ENCODE results near the gene ATP13A2. TPM values are rescaled to one million over a fixed set of nuclear protein-coding genes. Genes with fewer than 3 reads are reported as not detected.

ATP13A2 gene
- polyA plus RNA-seq, 1 donor (not counting 4 experiments of a cell fraction or from before 2014, with no cell fraction given) = 19.7 TPM

DNA sequence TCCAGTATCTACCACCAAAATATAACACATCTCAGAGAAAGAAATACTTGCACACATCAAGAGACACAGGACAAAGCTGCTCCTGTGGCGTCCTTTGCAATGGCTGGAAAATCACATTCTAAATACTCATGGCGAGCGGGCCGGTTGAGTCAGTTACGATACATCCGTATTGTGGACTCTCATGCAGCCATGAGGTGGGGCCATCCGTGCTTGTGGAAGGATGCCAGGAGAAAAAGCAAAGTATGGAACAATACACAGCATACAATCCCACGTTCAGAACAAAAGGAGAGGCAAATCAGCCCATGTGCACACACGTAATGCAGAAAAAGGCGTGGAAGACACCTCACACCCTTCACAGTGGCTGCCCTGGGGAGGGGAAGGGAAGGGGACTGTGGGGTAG is 13.1 kb downstream of the ATP13A2 start:
- peaks cover 10% of the 10 kb centered on the region for H3K4me1 ChIP-seq (ENCODE audit: control insufficient read depth, extremely low read depth, insufficient read depth, low read length)
- no peak overlapping the region for H3K27ac ChIP-seq (ENCODE audit: control insufficient read depth, insufficient read depth, low read length)
- DNase-seq (ENCODE audit: low read depth, low spot score) (no peak), FAIRE-seq (no peak)
- no peaks in the 10 kb centered on the region for H3K9me3 ChIP-seq (ENCODE audit: control insufficient read depth, low read depth, low read length)
- no peak overlapping the region for H3K4me3 ChIP-seq (ENCODE audit: control insufficient read depth in 2 of 3, extremely low read depth in 1 of 3, insufficient read depth in 2 of 3, low read depth in 1 of 3, low read length in 3 of 3)
- H3K36me3 ChIP-seq (ENCODE audit: control insufficient read depth in 2 of 2, extremely low read depth in 1 of 2, insufficient read depth in 2 of 2, low read length in 2 of 2) = peaks cover 27 to 45% of the 10 kb centered on the region in 2 experiments
- H3K9me1 ChIP-seq (ENCODE audit: control insufficient read depth, extremely low read depth, insufficient read depth, low read length) = no peaks in the 10 kb centered on the region
- H3K79me2 ChIP-seq (ENCODE audit: control insufficient read depth, insufficient read depth, low read length) = no peaks in the 10 kb centered on the region
- dilution Hi-C loops (cut with MboI; ENCODE audit: extremely low pct_ligation_motif_present, low sequenced_read_pairs) = no loop called here
- H2AFZ ChIP-seq (ENCODE audit: control insufficient read depth, low read length) = no peak overlapping the region
- no peak overlapping the region for H3K4me2 ChIP-seq (ENCODE audit: control insufficient read depth, extremely low read depth, insufficient read depth, low read depth, low read length)
- TF ChIP-seq EZH2 (IDR thresholded peaks at IDR 0.05; ENCODE audit: low read length) = no peak
- TF ChIP-seq, protein P1, sequence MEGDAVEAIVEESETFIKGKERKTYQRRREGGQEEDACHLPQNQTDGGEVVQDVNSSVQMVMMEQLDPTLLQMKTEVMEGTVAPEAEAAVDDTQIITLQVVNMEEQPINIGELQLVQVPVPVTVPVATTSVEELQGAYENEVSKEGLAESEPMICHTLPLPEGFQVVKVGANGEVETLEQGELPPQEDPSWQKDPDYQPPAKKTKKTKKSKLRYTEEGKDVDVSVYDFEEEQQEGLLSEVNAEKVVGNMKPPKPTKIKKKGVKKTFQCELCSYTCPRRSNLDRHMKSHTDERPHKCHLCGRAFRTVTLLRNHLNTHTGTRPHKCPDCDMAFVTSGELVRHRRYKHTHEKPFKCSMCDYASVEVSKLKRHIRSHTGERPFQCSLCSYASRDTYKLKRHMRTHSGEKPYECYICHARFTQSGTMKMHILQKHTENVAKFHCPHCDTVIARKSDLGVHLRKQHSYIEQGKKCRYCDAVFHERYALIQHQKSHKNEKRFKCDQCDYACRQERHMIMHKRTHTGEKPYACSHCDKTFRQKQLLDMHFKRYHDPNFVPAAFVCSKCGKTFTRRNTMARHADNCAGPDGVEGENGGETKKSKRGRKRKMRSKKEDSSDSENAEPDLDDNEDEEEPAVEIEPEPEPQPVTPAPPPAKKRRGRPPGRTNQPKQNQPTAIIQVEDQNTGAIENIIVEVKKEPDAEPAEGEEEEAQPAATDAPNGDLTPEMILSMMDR (optimal IDR thresholded peaks at IDR 0.05 in 1 of 3, IDR thresholded peaks at IDR 0.05 in 1 of 3, conservative IDR thresholded peaks at IDR 0.05 in 1 of 3; ENCODE audit: extremely low read depth in 1 of 3, insufficient read depth in 2 of 3, low read length in 3 of 3) = no peak
- no peaks in the 10 kb centered on the region for H4K20me1 ChIP-seq (ENCODE audit: control insufficient read depth, extremely low read depth, insufficient read depth, low read length)
- no peaks in the 10 kb centered on the region for H3K27me3 ChIP-seq (ENCODE audit: control insufficient read depth, extremely low read depth, insufficient read depth, low read length)
- H3K9ac ChIP-seq (ENCODE audit: control insufficient read depth, extremely low read depth, insufficient read depth, low read length) = no peak overlapping the region

DNA sequence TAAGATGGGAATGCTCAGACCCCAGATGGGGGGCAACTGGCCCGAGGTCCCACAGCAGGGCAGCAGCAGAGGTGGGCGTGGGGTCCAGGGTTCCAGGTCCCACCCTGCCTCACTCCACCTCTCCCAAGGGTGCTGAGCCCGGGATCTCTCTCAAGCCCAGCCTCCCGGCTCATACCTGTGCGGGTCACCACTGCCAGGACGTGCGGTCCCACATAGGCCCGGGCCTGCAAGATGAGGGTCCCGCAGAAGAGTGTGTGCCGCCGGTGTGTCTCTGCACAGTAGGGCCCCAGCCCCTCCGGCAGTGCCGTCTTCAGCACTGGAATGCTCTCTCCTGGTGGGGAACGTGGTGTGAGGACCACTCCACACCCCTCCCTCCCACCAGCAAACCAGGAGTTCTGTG is 14.9 kb downstream of the ATP13A2 start:
- no peak for TF ChIP-seq EZH2 (IDR thresholded peaks at IDR 0.05; ENCODE audit: low read length)
- TF ChIP-seq, protein P1 (optimal IDR thresholded peaks at IDR 0.05 in 1 of 3, IDR thresholded peaks at IDR 0.05 in 1 of 3, conservative IDR thresholded peaks at IDR 0.05 in 1 of 3; ENCODE audit: extremely low read depth in 1 of 3, insufficient read depth in 2 of 3, low read length in 3 of 3) = no peak
- dilution Hi-C loops (cut with MboI; ENCODE audit: extremely low pct_ligation_motif_present, low sequenced_read_pairs) = no loop called here
- Histone ChIP-seq H3K4me2 (ENCODE audit: control insufficient read depth, extremely low read depth, insufficient read depth, low read depth, low read length) (no peak overlapping the region), H3K4me3 (ENCODE audit: control insufficient read depth in 2 of 3, extremely low read depth in 1 of 3, insufficient read depth in 2 of 3, low read depth in 1 of 3, low read length in 3 of 3) (no peak overlapping the region), H3K79me2 (ENCODE audit: control insufficient read depth, insufficient read depth, low read length) (no peaks in the 10 kb centered on the region), H2AFZ (ENCODE audit: control insufficient read depth, low read length) (no peak overlapping the region), H3K4me1 (ENCODE audit: control insufficient read depth, extremely low read depth, insufficient read depth, low read length) (peaks cover 10% of the 10 kb centered on the region), H3K9me3 (ENCODE audit: control insufficient read depth, low read depth, low read length) (no peaks in the 10 kb centered on the region), H3K36me3 (ENCODE audit: control insufficient read depth in 2 of 2, extremely low read depth in 1 of 2, insufficient read depth in 2 of 2, low read length in 2 of 2) (peaks cover 13 to 38% of the 10 kb centered on the region in 2 experiments), H3K9ac (ENCODE audit: control insufficient read depth, extremely low read depth, insufficient read depth, low read length) (no peak overlapping the region), H3K27ac (ENCODE audit: control insufficient read depth, insufficient read depth, low read length) (no peak overlapping the region), H4K20me1 (ENCODE audit: control insufficient read depth, extremely low read depth, insufficient read depth, low read length) (no peaks in the 10 kb centered on the region), H3K27me3 (ENCODE audit: control insufficient read depth, extremely low read depth, insufficient read depth, low read length) (no peaks in the 10 kb centered on the region), H3K9me1 (ENCODE audit: control insufficient read depth, extremely low read depth, insufficient read depth, low read length) (no peaks in the 10 kb centered on the region)
- FAIRE-seq = no peak
- DNase-seq (ENCODE audit: low read depth, low spot score) = no peak

Data from keratinocyte (primary cell).